Measurements from ENCODE around the gene RTCA.
"Not testable (repeated sequence)": the region's sequence is repeated elsewhere in the genome, so short reads cannot be mapped to it uniquely, and the experiment has no call there.

The RTCA gene

DNA sequence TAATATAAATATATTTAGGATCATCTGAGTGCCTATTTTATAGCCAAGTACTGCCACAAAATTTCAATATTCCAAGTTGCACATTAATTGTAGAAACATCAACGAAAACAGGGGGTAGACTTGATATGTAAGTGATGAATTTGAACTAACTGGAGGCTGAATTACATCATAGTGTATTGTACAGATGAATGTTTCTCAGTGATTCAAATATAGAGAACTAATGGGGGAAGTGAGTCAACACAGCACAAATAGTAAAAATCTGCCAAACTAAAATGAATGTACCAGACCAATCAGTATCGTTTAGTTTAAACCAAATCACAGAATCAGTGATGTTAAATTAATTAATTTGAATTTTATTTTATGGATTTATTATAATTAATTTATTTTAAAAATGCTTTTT lies 42.8 kb downstream of the RTCA start:
- DNase-seq (ENCODE audit: low spot score): no peak

DNA sequence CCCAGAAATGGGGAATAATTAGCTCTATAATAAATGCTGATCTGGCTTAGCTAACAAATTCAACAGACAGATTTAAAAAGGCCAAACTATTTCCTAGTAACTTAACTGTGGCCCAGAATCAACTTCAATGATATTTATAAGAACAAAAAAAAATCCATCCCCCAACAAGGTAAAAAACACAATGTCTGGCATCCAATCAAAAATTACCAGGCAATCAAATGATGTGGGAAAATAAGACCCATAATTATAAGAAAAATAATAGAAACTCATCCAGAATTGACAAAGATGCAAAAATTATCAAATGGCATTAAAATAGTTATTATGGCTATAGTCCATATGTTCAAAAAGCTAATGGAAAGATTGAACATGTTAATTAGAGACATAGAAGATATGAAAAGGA lies 43.8 kb downstream of the RTCA start:
- no peak for DNase-seq (ENCODE audit: low spot score)

DNA sequence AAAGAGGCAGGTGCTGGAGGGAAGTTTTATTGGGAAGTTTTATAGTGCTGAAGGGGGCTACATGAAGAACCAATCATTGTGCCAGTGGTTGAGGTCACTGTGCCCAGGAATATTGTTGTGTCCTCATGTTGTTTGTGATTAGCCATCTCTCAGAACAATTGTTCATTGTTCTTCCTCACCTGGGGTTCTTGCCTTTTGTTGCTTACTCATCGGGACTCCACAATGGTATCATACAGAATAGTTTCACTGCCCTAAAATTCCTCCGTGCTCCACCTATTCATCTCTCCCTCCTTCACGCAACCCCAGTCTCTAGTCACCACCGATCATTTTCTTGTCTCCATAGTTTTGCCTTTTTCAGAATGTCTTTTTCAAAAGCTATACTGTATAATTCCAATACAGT lies 47.4 kb downstream of the RTCA start:
- DNase-seq (ENCODE audit: low spot score): no peak

DNA sequence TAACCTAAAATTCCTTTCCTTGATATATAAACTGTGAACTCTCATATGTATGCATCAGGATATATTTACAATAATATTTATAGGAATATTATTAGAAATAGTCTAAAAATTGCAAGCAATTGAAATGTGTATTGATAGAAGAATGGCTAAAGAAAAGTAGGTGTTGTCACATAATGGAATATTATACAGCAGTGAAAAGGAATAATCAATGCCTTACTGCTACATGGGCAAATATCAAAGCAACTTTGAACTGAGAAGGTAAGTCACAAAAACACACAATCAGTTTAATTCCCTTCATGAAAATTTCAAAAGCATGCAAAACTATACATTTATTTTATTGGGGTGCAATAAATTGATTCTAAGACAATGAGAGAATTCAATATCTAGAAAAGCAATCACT lies 50.6 kb downstream of the RTCA start:
- DNase-seq (ENCODE audit: low spot score): no peak

DNA sequence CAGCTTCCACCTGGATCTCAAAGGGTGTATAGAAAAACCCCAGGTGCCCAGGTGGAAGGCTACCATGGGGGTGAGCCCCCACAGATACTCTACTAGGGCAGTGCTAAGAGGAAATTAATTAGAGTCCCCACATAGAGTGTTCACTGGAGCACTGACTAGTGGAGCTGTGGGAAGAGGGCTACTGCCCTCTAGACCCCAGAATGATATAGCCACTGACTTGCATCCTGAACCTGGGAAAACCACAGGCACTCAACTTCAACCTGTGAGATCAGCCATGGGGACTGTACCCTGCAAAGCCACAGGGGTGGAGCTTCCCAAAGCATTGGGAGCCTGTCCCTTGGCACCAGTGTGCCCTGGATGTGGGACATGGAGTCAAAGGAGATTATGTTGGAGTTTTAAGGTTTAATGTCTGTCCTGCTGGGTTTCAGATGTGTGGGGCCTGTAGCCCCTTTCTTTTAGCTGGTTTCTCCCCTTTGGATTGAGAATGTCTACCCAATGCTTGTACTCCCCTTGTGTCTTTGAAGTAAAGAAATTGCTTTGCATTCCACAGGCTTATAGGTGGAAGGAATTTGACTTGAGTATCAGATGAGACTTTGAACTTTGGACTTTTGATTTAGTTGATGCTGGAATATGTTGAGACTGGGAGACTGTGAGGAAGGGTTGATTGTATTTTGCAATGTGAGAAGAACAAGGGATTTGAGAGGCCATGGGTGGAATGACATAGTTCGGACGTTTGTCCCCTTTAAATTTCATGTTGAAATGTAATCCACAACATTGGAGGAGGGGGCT lies 54.5 kb downstream of the RTCA start:
- DNase-seq (ENCODE audit: low spot score): no peak

DNA sequence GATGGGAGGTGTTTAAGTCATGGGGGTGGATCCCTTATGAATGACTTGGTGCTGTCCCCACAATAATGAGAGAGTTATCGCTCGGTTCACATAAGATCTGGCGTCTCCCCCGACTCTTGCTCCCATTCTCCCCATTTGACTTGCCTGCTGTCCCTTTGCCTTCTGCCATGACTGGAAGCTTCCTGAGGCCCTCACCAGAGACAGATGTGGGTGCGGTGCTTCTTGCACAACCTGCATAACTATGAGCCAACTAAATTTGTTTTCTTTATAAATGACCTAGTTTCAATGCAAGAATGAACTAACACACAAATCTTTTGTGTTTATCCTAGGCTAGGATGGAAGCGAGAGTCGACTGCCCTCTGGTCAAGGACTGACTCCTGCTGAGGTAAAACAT lies 55.1 kb downstream of the RTCA start:
- no peak for DNase-seq (ENCODE audit: low spot score)

DNA sequence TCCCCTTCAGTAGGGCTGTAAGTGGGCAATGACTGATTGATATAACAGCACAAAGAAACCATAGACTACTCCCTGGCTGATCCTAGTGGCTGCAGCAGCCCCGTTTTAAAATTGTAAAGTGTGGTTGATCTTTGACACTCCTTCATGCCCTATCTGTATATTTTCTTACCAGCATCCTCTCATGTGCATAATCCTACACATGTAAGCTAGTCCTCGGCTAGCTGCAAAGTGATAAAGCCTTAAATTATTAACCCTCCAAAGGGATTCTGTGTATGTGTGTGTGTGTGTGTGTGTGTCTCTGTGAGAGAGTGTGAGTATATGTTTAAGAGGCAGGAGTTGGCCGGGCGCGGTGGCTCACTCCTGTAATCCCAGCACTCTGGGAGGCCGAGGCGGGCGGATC lies 55.5 kb downstream of the RTCA start:
- DNase-seq (ENCODE audit: low spot score): no peak

DNA sequence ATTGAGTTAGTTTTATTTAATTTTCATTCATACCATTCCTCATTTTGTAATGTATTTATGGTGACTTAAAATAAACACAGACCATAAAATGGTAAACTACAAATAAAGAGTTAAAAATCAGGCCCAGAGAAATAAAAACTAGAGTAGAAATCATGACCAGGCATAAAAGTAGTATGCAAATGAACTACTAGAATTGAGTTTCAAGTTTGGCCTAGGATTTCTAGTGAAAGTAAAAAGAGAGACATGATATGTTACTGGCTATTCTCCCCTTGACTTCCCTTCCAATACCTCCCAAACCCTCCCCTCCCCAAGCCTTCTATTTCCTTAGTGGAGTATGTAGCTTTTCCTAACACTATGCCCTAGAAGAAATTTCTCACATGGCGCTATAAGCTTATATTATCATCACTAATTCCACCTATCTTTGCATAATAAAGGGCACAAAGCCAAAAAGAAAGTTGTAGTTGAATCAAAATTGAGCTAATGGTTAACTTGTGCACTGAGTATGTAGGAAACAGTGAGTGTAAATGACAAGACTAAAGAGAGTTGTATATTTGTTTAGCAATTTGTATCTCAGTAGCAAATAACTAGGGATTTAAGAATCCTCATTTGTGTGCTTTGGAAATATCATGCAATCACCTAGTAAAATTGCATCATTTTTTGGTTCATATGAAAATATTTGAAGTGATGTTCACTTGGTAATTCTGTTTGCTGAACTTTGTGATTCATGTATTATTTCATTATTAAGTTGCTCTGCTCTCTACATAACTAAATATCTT lies 56.6 kb downstream of the RTCA start:
- no peak for DNase-seq (ENCODE audit: low spot score)

DNA sequence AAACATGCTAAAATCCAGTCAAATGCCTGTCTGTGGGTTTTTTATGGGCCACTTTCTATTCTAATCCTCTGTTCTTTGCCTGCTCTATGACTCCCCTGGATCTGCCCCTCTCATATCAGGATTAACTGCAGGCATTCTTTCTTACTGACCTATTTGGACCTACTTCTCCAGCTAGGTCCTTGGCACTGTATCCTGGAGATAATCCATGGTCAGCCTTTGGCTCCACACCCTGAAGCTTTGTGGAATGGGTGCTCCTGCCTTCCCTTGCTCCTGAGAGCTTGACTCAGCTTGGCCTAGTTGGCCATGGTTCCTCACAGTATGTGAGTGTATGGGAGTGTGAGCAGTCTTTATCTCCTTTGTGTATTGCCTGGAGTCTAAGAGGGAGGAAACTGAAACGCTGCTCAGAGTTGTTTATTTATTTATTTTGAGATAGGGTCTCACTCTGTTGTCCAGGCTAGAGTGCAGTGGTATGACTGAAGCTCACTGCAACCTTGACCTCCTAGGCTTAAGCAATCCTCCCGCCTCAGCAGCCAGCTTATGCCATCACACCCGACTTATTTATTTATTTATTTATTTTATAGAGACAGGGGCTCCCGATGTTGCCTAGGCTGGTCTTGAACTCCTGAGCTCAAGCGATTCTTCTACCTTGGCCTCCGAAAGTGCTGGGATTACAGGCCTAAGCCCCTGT lies 57.5 kb downstream of the RTCA start:
- no peak for DNase-seq (ENCODE audit: low spot score)

DNA sequence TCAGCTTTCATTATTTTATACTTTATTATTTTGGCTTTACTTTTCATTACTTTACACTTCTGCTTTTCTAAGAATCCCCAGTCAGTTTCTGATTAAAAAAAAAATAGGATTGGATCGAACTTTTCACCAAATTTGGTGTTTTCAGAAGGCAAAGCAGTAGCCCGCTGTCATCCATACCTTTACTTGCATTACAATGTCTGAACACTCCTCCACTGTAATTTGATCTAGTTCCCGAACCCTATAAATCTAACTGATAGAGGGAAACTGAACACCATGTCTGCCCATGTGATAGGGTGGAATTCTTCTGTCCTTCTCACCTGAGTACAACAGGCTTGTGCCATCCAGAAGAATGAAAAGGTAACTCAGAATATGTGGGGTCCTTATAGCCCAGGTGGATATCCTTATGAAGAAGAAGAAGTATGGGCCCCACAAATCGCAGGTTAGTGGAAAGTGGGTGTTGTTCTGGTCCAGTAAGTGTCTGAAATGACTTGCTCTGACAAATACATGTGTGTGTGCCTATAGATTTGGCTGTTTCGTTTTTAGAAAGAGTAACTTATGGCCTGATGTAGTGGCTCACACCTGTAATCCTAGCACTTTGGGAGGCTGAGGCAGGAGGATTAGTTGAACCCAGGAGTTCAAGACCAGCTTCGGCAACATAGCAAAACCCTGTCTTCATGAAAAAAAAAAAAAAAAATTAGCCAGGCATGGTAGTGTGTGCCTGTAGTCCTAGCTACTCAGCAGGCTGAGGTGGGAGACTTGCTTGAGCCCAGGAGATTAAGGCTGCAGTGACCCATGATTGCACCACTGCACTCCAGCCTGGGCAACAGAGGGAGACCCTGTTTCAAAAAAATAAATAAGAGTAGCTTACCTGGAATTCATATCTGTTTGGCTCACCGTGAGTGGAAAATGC lies 59.7 kb downstream of the RTCA start:
- DNase-seq (ENCODE audit: low spot score): no peak

DNA sequence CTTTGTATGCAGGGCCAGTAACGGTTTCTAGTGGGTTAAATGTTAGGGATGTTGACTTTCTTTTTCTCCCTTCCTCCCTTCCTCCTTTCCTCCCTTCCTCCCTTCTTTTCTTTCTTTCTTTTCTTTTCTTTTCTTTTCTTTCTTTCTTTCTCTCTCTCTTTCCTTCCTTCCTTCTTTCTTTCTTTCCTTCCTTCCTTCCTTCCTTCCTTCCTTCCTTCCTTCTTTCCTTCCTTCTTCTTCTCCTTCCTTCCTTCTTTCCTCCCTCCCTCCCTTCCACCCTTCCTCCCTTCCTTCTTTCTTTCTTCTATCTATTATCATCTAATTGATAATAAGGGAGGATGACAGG lies 60.3 kb downstream of the RTCA start:
- not testable (repeated sequence) for DNase-seq (ENCODE audit: low spot score)

DNA sequence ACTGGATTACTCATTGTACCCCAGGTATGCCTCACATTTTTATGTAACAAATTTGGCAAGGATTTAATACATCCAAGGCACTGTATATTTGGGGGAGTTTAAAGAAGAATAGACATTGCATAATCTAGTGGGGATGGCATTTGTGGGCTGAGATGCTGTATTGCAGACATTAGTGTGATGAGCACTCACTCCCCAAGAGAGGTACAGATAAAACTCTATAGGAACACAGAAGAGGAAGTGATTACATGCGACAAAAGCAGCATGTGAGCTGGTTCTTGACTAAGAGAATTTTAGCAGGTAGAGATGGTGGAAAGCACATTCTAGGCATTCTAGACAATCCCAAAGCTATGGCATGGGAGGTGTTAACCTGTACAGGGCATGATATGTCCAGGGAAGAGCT lies 62.1 kb downstream of the RTCA start:
- DNase-seq (ENCODE audit: low spot score): no peak

DNA sequence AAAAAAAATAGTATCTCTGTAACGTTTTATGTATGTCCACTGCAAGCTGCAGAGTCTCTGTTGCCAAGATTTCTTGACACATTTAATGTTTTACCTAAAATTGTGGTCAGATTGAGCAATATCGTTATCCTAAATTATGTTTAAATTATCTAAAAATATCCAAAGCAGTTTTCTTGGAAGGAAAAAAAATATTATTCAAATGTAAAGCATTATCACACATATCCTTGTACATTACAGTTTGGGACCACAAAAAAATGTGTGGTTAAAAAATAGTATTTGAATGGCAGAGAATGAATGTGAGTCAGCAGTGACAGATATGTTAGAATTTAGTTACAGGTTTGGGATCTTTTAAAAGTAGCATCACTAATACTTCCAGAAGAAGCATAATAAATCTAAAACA lies 65.1 kb downstream of the RTCA start:
- DNase-seq (ENCODE audit: low spot score): not testable (repeated sequence)

DNA sequence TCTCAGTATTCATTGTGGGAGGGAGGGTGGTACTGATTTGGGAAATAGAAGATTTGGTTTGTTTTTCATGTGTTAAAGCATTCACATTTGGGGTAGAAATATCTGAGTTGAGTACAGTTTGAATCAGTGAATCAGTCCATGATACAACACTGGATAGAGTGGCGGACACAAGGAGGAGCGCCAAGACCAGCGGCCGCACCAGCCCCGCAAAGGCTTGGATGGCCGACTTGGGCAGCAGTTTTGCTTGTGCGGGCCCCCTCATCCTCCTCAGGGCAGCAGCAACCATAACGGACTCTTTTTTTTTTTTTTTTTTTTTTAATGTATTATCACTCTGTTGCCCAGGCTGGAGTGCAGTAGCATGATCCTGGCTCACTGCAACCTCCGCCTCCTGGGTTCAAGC lies 66.3 kb downstream of the RTCA start:
- DNase-seq (ENCODE audit: low spot score): no peak

DNA sequence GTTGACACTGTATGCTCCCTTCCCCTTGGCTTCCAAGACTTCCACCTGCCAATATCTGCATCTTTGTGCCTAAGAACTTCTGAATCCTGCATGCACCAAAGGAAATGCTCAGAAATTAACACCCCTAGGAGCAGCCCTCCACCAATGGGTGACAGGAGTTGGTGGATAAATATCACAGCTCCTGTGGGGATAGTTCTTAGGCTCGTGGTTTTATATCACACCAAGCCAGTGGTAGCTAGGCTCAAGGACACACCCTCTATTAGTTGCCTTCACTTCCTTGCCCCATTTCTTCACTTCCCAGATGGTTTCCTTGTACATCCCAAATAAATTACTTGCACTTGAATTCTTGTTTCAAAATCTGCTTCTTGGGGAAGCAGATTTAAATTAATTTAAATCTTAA lies 69.4 kb downstream of the RTCA start:
- no peak for DNase-seq (ENCODE audit: low spot score)

DNA sequence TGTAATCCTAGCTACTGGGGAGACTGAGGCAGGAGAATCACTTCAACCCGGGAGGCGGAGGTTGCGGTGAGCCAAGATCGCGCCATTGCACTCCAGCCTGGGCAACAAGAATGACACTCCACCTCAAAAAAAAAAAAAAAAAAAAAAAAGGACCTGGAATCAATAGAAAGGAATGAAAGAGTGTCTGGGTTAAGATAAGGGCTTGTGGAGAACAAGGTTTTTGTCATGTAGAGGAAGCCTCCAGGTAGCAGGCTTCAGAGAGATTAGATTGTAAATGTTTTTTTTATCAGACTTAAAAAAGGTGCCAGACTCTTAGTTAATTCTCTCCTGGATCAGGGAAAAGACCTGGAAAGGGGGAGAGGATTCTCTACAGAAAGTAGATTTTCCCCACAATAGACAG lies 71.9 kb downstream of the RTCA start:
- DNase-seq (ENCODE audit: low spot score): not testable (repeated sequence)

DNA sequence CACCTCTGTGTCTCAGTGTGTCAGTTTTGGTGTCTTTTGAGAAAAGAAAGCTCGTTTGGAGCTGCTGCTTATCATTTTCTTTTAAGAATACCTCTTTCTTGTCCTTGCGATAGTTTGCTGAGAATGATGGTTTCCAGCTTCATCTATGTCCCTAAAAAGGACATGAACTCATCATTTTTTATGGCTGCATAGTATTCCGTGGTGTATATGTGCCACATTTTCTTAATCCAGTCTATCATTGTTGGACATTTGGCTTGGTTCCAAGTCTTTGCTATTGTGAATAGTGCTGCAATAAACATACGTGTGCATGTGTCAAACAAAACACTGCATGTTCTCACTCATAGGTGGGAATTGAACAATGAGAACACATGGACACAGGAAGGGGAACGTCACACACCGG lies 73.7 kb downstream of the RTCA start:
- not testable (repeated sequence) for DNase-seq (ENCODE audit: low spot score)

DNA sequence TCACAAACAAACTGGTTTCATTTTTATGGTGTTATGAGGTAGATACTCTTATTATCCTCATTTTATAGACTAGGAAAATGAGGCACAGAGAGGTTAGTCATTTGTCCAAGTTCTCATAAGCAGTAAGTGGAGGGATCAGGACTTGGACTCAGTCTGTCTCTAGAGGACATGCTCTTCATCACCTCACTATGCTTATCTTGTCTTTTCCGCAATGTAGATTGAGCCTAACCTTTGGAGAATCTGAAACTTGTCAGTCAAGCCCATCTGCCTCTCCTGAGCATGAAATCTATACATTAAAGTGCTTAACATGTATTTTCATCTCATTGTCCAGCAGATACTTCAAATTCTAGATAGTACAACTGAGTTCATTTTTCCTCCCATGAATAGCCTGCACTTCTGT lies 74.5 kb downstream of the RTCA start:
- no peak for DNase-seq (ENCODE audit: low spot score)

DNA sequence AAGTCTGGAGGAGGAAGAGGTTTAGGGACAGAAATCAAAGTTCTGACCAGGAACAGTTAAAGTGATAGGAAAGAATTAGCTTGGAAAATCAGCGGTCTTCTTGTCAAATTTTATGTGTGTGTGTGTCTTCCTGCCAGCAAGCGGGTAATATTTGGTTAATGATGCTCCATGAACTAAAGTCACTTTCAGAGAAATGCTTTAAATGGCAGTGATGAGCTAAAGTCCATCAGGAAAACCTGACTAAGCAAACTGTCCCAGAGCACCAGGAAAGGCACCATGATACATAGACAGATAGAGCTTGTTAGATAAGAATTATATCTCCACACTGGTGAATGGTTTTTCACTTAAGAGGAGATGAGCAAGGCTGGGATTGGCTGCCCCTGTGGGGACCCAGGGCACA lies 76.3 kb downstream of the RTCA start:
- DNase-seq (ENCODE audit: low spot score): no peak
